ENCODE measurements around the gene SELENOS. TPM values are rescaled to one million over a fixed set of nuclear protein-coding genes. Genes with fewer than 3 reads are reported as not detected.
"Not testable (repeated sequence)": the region's sequence is repeated elsewhere in the genome, so short reads cannot be mapped to it uniquely, and the experiment has no call there.

The SELENOS gene
- total RNA-seq, 1 donor from 2014 or later, result 42.1 TPM

DNA sequence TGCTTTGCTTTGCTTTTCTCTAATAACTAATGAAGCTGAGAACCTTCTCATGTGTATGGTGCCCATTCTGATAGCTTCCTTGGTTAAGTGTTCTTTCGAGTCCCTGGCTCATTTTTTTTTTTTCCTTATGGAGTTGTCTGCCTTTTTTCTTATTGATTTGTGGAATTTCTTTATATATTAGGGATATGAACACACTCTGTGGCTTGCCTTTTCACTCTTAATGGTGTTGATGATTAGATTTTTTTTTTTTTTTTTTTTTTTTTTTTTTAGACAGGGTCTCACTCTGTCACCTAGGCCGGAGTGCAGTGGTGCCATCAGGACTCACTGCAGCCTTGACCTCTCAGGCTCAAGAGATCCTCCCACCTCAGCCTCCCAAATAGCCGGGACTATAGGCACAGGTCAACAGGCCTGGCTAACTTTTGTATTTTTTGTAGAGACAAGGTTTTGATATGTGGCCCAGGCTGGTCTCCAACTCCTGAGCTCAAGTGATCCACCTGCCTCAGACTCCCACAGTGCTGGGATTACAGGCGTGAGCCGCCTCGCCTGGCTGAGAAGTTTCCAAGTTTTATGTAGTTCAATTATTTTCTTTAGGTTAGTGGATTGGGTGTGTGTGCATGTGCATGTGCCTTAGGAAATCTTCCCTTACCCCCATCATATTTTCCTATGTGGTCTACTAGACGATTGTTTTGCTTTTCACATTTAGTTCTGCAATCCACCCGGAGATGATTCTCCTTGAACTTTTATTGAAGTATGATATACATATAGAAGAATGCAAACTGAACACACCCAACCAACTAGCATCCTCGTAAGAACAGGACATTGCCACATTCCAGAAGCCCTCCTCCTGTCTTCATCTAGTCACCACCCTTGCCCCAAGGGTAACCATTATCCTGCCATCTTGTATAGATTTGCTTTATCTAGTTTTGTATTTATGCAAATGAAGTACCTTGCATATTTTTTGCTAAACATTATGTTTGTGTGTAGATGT lies 19.4 kb upstream of the SELENOS start:
- Mint-ChIP-seq H3K27me3 (ENCODE audit: low read depth) (no peaks in the 10 kb centered on the region), H3K4me3 (peak overlapping the region; percentile 95), H3K4me1 (peaks cover 35% of the 10 kb centered on the region), H3K9me3 (no peaks in the 10 kb centered on the region), H3K36me3 (ENCODE audit: low read depth) (peaks cover 2% of the 10 kb centered on the region), H3K27ac (ENCODE audit: unreplicated experiment) (no peak overlapping the region)
- DNase-seq (ENCODE audit: low read depth, low spot score), result no peak
- TF ChIP-seq, protein P1, sequence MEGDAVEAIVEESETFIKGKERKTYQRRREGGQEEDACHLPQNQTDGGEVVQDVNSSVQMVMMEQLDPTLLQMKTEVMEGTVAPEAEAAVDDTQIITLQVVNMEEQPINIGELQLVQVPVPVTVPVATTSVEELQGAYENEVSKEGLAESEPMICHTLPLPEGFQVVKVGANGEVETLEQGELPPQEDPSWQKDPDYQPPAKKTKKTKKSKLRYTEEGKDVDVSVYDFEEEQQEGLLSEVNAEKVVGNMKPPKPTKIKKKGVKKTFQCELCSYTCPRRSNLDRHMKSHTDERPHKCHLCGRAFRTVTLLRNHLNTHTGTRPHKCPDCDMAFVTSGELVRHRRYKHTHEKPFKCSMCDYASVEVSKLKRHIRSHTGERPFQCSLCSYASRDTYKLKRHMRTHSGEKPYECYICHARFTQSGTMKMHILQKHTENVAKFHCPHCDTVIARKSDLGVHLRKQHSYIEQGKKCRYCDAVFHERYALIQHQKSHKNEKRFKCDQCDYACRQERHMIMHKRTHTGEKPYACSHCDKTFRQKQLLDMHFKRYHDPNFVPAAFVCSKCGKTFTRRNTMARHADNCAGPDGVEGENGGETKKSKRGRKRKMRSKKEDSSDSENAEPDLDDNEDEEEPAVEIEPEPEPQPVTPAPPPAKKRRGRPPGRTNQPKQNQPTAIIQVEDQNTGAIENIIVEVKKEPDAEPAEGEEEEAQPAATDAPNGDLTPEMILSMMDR (conservative IDR thresholded peaks at IDR 0.05), result no peak

DNA sequence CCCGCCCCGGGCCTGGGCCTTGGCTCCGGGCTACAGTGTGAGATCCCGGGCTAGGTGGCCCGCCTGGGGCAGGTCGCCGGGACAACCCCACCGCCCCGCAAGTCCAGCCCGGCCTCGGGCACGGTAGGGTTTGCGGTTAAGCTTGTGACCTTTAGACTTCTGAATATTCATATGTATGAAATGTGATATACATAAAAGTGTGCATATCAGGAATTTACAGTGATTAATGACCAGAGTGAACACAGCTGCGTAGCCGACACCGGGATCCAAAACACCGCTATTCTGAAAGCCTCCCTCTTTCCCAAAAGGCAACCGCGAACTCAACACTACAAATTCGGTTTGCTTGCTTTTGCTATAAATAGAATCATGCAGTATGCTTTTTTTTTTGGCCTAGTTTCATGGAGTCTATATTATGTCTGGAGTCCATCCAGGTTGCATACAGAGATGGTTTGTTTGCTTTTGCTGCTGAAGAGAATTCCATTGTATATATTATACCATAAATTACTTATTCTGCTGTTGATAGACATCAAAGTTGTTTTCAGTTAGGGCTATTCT lies 18.4 kb upstream of the SELENOS start:
- TF ChIP-seq, protein P1 (conservative IDR thresholded peaks at IDR 0.05), result no peak
- DNase-seq (ENCODE audit: low read depth, low spot score), result no peak
- no peaks in the 10 kb centered on the region for H3K27me3 Mint-ChIP-seq (ENCODE audit: low read depth)
- H3K27ac Mint-ChIP-seq (ENCODE audit: unreplicated experiment), result no peak overlapping the region
- H3K36me3 Mint-ChIP-seq (ENCODE audit: low read depth), result peaks cover 2% of the 10 kb centered on the region
- H3K9me3 Mint-ChIP-seq, result no peaks in the 10 kb centered on the region
- peak overlapping the region; percentile 95 for H3K4me3 Mint-ChIP-seq
- H3K4me1 Mint-ChIP-seq, result peaks cover 38% of the 10 kb centered on the region

DNA sequence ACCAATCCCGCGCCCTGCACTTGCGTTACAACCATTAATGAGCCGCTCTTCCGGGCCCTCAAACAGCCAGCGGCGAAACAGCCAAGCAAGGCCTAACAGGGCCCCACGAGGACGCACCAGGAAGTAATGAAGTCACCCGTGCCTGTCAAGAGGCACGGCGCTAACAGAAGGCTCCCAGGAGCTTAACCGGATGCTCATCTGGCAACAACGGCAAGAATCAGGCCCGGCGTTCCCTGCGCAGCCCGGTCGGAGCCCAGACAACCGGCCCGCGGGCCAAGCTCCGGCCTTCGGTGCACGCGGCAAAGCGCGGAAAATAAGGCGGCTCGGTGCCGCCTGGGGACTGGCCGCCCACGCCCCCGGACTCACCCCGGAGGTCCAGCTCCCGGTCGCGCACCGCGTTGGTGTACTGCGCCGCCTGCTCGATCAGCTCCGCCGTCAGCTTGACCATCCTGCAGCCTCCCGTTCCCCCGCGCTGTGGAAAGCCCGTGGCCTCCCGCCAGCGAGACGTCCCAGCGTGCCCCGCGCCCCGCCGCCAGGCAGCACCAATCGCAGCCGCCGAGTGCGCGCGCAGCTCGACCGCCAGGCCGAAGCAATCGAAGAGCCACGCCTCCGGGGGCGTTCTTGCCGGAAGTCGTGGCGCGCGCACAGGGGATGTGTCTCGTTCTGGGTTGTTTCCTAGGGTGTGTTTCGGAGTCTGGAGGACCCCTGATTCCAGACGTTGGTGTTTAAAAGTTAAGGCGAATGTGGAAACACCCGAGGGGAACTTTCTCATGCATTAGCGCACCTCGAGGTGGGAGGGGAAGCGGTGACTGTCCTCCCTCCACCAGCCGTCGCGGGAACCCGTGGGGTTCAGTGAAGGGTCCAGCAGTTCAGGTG lies 17.7 kb upstream of the SELENOS start, which contains the start of gene SNRPA1:
Gene SNRPA1 (minus strand): TSS at position 518 of the 876 bp plus-strand sequence. CDS start 70 bp downstream, at position 448.
- Mint-ChIP-seq H3K36me3 (ENCODE audit: low read depth) (peaks cover 5% of the 10 kb centered on the region), H3K9me3 (no peaks in the 10 kb centered on the region), H3K27ac (ENCODE audit: unreplicated experiment) (peak within 1 kb of the TSS; percentile 93), H3K4me1 (peaks cover 41% of the 10 kb centered on the region), H3K27me3 (ENCODE audit: low read depth) (no peaks in the 10 kb centered on the region), H3K4me3 (peak within 1 kb of the TSS; percentile 95)
- TF ChIP-seq, protein P1 (conservative IDR thresholded peaks at IDR 0.05), result no peak
- DNase-seq (ENCODE audit: low read depth, low spot score), result peak; percentile 96

DNA sequence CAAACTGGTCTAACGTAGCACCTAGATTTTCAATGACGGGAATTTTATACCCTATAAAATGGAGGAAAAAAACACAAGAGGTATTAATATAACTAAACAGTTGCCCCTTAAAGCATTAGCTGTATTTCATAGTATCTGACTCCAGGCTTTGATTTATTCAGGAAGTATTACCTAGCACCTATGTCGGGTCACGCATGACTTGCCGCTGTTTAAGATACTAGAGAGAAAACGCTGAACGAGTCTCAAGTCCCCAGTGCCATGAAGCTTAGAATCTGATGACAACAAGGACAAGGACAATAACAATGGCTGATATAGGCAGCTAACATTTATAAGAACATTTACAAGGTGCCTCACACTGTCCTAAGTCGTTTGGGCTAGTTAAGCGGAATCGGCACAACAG lies 15.8 kb upstream of the SELENOS start:
- Mint-ChIP-seq H3K4me1 (peaks cover 47% of the 10 kb centered on the region), H3K4me3 (peak overlapping the region; percentile 95), H3K36me3 (ENCODE audit: low read depth) (peaks cover 16% of the 10 kb centered on the region), H3K27ac (ENCODE audit: unreplicated experiment) (no peak overlapping the region), H3K9me3 (no peaks in the 10 kb centered on the region), H3K27me3 (ENCODE audit: low read depth) (no peaks in the 10 kb centered on the region)
- TF ChIP-seq, protein P1 (conservative IDR thresholded peaks at IDR 0.05), result no peak
- DNase-seq (ENCODE audit: low read depth, low spot score), result no peak

DNA sequence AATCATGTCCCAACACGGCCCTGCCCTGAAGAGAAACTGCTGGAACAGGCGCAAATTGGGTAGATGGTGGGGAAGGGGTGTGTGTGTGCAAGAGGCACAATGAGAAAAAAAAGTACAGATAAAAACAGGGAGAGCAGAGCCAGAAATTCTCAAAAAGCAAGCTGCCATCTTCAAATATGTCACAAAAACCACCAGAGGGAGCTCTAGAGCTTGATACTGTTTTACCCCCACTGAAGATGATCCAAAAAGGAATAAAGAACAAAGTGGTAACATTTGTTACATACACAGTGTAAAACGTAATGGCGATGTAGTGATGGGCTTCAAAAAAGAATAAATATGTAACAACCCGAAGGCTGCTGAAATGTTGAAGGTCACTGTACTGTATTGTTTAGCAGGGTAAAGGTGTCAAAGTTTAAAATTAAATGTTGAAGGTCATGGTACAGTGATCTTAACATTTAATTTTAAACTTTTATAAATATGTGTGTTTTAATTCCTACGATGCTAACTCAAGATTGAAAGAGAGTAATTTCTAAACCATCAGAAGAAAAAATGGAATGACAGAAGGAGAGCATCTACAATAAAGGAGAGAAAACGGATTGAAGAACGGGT lies 11.7 kb upstream of the SELENOS start:
- TF ChIP-seq, protein P1 (conservative IDR thresholded peaks at IDR 0.05), result peak; percentile 75
- peak overlapping the region; percentile 81 for H3K4me3 Mint-ChIP-seq
- no peaks in the 10 kb centered on the region for H3K9me3 Mint-ChIP-seq
- peaks cover 29% of the 10 kb centered on the region for H3K4me1 Mint-ChIP-seq
- no peak overlapping the region for H3K27ac Mint-ChIP-seq (ENCODE audit: unreplicated experiment)
- no peak for DNase-seq (ENCODE audit: low read depth, low spot score)
- H3K27me3 Mint-ChIP-seq (ENCODE audit: low read depth), result no peaks in the 10 kb centered on the region
- peaks cover 28% of the 10 kb centered on the region for H3K36me3 Mint-ChIP-seq (ENCODE audit: low read depth)

DNA sequence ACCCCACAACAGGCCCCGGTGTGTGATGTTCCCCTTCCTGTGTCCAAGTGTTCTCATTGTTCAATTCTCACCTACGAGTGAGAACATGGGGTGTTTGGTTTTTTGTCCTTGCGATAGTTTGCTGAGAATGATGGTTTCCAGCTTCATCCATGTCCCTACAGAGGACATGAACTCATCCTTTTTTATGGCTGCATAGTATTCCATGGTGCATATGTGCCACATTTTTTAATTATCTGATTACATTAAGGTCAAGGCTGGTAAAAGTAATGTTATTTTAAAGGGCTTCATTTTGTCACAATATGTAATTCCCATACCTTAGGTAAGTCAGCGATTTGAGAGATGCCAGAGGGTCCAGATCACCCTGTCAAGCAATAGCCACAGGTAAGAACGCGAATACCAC lies 10.1 kb upstream of the SELENOS start:
- peaks cover 30% of the 10 kb centered on the region for H3K36me3 Mint-ChIP-seq (ENCODE audit: low read depth)
- DNase-seq (ENCODE audit: low read depth, low spot score); H3K27ac Mint-ChIP-seq (ENCODE audit: unreplicated experiment): not testable (repeated sequence)

More for the DNA sequence above, 10.1 kb upstream of the SELENOS start:
- H3K4me3 Mint-ChIP-seq; H3K9me3 Mint-ChIP-seq; H3K27me3 Mint-ChIP-seq (ENCODE audit: low read depth): not testable (repeated sequence)
- H3K4me1 Mint-ChIP-seq, result peaks cover 18% of the 10 kb centered on the region

All from neural crest cell (in vitro differentiated cells).